GOT3 (cell line): ENCODE results near the gene CACNA1H.
"Not testable (repeated sequence)": the region's sequence is repeated elsewhere in the genome, so short reads cannot be mapped to it uniquely, and the experiment has no call there.

Experiments used
- DNase-seq: peaks from one replicate; lab custom pipeline; 2025; ENCODE audit warnings: mixed read lengths; lab: John Stamatoyannopoulos, UW

Gene CACNA1H

DNA sequence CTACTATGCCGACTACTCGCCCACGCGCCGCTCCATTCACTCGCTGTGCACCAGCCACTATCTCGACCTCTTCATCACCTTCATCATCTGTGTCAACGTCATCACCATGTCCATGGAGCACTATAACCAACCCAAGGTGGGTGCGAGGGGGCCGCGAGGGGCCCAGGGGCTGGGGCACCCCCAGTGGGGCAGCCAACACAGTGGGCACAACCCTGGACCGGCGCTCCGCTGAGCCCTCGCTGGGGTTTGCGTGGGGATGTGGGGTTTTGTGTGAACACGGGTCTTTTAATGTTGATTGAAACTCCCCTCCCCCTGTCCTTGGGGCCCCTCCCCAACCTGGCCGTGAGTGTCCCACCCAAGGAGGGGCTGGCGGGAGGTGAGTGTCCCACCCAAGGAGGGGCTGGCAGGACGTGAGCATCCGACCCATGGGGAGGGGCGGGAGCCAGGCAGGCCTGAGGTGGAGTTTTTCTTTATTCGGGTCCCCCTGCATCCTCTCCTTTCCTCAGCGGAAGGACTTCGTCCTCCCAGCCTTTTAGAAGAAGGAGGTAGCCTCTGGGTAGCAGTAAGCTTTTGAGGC, 61.0 kb downstream of the CACNA1H start:
- no peak for DNase-seq

DNA sequence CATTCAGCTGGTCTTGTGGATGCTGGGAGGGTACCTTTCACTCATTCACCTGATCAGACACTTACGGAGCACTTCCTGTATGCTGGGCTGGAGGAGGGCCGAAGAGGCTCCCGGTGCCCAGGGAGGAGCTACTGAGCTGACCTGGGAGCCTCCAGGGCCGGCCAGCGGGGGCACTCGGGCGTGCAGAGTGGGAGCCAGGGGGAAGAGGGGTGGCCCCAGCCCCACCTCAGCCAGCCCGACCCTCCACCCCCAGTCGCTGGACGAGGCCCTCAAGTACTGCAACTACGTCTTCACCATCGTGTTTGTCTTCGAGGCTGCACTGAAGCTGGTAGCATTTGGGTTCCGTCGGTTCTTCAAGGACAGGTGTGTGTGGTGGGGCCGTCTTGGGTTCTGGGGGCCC, 61.8 kb downstream of the CACNA1H start:
- DNase-seq: no peak

DNA sequence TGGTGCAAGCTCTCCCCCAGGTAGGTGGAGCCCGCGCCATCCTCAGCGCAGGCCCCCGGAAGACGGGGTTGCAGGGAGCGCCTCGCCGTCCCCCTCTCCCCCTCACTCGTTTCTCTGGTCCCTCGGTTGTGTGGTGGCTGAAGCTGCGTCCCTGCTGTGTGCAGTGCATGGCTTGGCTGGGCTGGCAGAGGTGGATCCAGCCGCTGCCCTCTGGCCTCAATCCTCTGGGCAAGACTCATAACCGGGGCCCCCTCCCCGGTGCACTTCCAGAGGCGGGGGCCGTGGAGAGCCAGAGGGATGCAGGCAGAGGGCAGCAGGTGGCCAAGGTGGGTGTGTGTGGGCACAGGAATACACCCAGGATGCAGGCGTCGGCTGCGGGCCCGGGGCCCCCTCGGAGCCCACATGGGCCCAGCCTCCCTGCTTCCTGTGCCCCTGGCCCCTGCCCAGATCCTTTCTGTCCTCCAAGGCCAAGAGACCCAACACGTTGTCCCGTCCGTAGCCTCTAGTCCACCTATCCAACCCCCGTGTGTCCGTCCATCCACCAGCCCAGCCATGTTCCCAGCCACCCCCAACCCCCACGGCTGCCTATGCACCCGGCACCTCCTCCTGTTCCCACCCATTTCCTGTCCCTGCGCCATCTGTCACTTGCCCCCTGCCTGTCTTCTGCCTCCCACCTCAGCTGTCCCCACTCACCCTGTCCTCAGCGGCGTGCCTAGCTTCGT, 62.8 kb downstream of the CACNA1H start:
- no peak for DNase-seq

DNA sequence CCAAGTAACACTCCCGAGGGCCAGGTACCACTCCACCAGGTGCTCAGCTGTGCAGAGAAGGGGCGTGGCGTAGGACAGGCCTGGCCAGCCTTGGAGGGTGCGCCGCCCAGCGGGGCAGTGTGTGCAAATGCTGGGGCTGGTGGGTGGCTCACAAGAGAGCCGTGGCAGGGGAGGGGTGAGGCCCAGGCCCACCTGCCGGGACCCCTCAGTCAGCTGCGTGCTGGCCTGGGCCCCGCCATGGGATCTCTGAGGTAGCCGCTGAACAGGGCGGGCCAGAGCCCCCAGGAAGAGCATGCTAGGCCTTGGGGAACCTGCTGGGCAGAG, 63.4 kb downstream of the CACNA1H start:
- DNase-seq: no peak

DNA sequence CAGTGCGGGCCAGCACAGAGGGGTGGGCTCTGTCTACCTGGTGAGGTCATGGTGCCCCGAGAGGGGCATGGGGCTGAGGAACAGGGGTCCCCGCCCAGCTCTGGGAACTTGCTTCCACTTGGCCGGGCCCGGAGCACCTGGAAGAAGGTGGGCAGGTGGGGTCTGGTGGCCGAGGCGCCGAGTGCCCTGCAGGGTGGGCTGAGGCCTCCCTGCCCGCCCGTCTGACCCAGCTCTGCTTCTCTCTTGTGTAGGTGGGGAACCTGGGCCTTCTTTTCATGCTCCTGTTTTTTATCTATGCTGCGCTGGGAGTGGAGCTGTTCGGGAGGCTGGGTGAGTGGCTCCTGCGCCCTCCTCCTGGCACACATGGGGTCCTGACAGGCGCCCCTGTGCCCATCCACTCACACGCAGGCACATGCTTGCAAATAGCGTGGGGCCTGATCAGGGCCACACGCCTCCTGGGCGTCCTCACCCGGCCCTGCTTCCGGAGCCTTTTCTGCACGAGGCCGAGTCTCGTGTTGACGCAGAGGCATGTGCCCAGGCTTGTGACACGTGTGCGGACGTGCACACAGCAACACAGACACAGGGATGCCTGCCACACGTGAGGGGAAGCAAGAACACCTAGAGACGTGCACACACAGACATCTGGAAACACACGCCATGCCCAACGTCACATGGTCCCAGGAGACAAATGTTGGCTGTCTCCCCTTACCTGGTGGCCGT, 63.9 kb downstream of the CACNA1H start:
- no peak for DNase-seq

DNA sequence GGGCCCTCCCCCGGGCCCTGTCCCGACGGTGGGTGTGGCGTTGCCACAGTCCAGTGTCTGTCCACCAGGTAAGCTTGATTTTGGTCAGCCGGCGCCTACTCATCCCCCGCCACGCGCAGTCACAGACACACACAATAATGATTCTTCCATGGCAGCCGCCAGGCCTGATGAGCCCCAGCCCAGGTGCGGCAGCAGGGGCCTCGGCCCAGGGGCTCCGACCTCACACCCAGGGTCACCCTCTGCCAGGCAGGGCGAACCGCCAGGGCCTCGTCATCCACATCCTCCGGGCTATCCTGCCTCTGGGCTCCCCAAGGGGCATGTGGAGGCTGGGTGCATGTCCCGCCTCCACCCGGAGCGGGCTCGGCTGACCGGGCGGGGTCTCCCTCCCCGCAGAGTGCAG, 64.6 kb downstream of the CACNA1H start:
- DNase-seq: no peak

DNA sequence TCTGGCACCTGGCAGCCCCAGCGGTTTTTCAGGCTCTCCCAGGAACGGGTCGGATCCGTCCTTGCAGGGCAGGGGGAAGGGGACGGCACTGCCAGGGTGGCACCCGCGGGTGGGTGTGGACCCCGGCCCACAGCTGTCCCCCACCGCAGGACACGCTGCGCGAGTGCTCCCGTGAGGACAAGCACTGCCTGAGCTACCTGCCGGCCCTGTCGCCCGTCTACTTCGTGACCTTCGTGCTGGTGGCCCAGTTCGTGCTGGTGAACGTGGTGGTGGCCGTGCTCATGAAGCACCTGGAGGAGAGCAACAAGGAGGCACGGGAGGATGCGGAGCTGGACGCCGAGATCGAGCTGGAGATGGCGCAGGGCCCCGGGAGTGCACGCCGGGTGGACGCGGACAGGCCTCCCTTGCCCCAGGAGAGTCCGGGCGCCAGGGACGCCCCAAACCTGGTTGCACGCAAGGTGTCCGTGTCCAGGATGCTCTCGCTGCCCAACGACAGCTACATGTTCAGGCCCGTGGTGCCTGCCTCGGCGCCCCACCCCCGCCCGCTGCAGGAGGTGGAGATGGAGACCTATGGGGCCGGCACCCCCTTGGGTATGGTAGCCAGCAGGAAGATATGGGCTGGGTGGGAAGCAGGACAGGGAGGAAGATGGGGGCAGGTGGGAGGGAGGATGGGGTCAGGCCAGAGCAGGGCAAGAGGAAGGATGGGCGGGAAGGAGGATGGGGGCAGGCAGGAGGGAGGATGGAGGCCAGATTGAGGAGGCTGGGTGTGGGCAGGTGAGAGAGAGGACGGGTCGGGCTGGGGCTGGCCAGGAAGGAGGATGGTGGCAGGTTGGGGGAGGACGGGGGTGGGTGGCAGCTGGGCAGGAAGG, 65.4 kb downstream of the CACNA1H start:
- no peak for DNase-seq

DNA sequence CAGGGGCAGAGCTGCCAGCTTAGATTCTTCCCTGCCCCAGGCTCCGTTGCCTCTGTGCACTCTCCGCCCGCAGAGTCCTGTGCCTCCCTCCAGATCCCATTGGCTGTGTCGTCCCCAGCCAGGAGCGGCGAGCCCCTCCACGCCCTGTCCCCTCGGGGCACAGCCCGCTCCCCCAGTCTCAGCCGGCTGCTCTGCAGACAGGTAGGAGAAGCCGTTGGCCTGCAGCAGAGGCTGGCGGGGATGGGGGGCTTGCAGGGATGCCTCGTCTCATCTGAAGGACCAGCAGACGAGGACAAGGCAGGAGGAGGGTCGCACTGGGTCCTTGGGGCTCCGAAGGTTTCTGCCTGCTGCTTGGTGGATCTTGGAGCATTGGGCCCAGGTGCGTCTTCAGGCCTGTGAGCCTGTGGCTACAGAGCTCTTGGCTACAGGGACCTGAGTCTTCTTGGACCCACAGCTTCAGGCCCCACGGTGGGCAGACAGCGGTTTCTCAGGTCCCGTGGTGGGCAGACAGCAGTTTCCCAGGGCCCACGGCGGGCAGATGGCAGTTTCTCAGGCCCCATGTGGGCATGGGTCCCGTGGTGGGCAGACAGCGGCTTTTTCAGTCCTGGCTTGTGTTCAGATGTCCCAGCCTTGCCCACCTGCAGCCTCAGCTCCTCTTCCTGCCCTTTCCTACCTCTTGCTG, 66.2 kb downstream of the CACNA1H start:
- DNase-seq: no peak

DNA sequence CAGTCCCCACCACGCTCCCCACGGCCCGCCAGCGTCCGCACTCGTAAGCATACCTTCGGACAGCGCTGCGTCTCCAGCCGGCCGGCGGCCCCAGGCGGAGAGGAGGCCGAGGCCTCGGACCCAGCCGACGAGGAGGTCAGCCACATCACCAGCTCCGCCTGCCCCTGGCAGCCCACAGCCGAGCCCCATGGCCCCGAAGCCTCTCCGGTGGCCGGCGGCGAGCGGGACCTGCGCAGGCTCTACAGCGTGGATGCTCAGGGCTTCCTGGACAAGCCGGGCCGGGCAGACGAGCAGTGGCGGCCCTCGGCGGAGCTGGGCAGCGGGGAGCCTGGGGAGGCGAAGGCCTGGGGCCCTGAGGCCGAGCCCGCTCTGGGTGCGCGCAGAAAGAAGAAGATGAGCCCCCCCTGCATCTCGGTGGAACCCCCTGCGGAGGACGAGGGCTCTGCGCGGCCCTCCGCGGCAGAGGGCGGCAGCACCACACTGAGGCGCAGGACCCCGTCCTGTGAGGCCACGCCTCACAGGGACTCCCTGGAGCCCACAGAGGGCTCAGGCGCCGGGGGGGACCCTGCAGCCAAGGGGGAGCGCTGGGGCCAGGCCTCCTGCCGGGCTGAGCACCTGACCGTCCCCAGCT, 67.3 kb downstream of the CACNA1H start:
- DNase-seq: no peak

DNA sequence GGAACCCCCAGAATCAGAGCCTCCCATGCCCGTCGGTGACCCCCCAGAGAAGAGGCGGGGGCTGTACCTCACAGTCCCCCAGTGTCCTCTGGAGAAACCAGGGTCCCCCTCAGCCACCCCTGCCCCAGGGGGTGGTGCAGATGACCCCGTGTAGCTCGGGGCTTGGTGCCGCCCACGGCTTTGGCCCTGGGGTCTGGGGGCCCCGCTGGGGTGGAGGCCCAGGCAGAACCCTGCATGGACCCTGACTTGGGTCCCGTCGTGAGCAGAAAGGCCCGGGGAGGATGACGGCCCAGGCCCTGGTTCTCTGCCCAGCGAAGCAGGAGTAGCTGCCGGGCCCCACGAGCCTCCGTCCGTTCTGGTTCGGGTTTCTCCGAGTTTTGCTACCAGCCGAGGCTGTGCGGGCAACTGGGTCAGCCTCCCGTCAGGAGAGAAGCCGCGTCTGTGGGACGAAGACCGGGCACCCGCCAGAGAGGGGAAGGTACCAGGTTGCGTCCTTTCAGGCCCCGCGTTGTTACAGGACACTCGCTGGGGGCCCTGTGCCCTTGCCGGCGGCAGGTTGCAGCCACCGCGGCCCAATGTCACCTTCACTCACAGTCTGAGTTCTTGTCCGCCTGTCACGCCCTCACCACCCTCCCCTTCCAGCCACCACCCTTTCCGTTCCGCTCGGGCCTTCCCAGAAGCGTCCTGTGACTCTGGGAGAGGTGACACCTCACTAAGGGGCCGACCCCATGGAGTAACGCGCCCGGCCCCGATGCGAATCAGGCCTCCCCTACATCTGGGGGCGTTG, 68.1 kb downstream of the CACNA1H start:
- no peak for DNase-seq

DNA sequence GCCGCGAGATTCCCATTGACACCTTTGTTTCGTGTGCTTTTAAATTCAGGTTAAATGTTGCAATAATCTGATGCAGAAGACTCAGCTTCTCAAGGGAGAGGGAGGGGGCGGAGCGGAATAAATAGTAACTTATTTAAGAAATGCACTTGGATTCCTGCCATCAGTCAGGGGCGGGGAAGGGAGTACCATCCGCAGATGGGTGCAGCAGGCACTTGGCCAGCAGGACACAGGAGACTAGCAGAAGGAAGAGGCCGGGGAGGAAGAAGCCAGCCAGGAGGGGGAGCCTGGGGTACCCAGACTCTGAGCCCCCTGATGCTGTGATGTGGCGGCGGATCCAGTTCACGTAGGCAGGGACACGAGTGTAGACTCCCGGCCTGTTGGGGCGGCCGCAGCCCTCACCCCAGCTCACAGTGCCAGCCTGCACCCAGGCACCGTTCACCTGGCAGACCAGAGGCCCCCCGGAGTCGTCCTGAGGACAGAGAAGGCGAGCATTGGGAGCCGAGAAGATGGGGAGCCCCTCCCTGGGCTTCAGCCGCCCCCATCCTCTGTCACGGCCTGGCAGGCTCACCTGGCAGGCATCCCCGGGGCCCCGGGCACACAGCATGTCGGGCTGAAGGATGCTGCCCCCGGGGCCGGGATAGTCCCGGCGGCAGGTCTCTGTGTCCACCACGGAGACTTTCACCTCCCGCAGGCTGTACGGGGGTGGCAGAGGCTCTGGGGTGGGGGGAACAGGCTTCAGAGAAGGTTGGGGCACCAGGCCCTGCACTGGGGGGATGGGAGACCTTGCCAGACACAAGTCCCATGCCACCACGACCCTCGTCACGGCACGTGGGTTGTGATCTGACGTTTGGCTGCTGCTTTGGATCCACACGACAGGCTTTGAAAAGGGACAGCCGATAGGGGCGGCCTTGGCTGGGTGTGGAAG, 69.0 kb downstream of the CACNA1H start:
- no peak for DNase-seq

DNA sequence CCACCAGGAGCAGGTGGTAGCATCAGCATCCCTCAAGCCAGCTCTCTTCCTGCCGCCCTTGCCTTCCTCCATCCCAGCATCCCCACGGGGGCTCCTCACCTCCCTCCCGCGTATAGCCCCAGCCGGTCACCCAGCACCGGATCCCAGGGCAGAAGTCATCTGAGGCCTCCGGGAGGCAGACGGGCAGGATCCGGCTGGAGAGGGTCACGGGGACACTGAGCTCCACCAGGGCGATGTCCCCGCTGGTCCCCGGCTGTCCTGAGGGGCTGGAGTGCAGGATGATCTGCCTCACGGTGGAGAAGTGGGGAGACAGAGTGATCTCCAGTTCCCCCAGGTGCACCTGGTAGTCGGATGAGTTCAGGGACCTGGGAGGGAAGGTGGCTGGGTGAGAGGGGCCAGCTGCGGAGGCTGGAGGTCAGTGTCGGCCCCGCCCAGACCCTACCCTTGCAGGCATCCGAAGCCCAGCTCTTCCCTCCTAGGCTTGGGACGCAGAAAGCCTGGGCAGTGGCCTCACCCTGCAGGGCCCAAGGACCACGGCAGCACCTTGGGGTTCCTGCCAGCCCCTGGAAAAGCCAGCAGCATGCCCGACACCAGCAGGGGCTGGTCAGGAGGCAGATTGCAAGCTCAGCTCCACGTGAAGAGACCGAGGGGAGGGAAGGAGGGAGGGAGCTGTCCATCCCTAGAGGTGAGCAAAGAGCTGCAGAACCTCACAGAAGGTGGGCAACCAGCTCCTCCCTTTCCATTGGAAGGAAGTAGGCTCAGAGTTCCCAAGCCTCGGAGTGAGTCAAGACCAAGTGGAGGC, 69.8 kb downstream of the CACNA1H start:
- no peak for DNase-seq

DNA sequence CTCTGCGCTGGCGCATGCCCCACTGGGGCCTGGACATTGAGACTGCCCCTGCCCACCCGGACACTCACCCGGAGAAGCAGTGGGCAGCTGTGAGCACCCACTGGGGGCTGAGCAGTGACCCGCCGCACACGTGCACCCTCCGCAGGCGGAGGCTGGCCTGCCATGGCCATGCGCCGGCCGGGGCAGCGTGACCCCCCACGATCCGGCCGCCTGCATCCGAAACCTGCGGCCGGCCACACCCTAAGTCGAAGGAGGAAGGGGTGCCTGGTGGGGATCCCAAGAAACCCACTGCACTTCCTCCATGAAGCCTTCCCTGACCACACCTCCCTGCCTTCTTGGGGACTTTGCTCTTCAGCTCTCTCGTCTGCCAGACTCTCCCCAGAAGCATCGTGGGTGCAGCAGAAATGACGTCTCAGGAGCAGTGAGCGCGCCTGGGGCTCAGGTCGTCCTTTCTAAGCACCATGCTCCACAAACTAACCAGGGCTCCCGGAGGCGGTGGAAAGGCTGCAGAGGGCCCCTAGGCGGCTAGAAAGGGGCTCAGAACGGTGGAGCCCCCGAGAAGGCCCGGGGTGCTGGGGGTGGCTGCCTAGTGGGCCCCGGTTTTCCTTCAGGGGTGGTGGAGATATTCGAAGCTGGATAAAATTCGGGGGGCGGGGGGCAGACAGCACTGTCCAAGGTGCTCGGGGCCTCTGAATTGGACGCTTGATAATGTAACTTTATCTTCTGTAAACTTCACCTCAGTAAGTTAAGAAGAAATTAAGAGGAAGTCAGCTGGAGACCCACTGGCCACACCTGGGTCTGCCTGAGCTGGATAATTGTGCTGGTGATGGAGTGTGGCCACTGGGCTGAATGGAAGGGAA, 70.7 kb downstream of the CACNA1H start:
- DNase-seq: no peak

DNA sequence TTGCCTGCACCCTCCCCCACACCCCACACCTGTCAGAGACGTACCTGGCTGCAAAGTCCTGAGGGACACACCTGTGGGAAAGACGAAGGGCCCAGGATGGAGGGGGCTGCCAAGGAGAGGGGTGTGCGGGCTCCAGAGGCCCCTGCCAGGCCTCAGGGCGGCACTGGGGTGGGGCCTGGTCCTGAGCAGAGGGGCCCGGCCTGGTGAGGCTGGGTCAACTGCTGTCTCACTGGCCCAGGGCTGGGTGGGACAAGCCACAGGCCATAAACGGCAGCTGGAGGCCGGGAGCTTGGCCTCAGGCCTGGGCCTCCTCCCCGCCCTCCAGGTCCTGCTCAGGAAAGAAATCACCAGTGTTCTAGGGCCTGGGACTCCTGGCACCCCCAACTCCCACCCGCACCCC, 71.7 kb downstream of the CACNA1H start:
- DNase-seq: no peak

DNA sequence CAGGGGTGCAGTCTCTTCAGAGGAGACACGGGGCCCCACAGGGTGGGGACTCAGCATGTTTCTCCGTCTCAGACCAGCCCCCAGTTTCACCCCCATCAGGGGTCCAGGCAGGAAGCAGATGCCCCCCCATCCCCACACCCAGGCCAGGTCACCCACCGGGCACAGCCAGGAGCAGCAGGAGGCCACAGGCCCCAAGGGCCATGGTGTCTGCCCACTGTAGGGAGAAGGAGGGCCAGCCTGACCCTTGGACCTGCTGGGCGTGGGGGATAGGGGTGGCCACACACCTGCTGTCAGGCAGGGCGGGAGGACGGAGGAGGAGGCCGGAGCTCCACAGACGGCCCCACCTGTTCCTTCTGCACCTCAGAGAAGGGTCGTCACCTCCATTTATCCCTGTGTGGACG, 72.1 kb downstream of the CACNA1H start, which contains the start of gene TPSG1:
Gene TPSG1 (minus strand): TSS at position 218 of the 401 bp plus-strand sequence. CDS start 16 bp downstream, at position 202.
- DNase-seq: no peak

DNA sequence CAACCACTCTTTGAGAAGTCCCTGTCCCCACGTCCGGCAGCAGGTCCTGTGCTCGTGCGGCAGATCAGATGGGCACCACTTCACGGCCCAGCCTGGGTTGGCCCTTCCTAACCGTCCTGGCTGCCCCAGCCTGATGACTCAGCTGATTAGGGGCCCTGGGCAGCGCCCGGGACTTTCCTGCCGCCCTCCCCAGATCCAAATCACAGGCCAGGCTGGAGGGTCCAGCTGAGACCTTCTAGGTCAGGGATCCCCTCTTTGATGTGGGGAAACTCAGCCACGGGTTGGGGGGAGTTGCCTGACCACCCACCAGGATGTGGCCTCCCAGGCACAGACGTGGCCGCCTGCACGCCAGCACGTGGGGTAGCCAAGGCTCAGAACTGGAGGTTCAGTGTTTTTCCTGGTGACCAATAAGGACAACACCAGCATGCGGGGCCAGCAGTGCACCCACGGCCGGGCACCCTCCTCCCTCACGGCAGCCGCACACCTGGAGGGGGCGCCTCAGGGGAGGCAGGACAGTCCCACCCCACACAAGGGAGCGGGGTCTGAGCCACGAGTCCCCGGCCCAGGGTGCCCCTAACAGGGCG, 72.9 kb downstream of the CACNA1H start:
- DNase-seq: not testable (repeated sequence)

DNA sequence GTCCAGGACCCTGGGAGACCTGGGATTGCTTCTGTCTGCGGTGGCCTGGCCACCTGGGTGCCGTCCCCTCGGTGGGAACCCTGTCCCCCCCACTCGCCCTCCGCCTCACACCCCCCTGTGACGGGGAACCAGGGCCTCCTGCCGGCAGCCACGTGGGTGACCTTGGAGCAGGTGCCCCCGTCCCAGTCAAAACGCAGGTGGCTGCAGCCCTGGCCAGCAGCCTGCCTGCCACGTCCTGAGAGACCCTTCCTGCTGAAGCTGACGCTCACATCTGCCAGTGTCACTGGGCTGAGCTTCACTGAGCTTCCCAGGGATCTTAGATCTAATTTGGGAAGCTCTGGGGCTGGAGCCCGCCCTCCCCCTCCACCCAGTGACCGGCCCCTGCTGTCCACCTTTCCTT, 73.8 kb downstream of the CACNA1H start:
- not testable (repeated sequence) for DNase-seq
